Gastrocnemius medialis (tissue), 4 donors: ENCODE data around the gene ACACA.

Experiments
- POLR2A ChIP-seq, 2 donors: fragments of 450-650 bp; IDR thresholded peaks; one replicate each; pipeline ENCODE4 v1.6.1; 2017; ENCODE audit warnings: antibody characterized with exemption in 2 of 2, mild to moderate bottlenecking in 2 of 2, moderate library complexity in 2 of 2
- TF ChIP-seq, protein P1 (sequence below), 5 experiments: fragments of 450-650 bp in 3 of 5; fragments of 200-600 bp in 2 of 5; sonication (generic) in 2 of 5; IDR thresholded peaks in 4 of 5; conservative IDR thresholded peaks in 1 of 5; 1 replicate in 4 of 5; 2 replicates in 1 of 5; pipeline ENCODE4 v1.5.1; 2016 to 2019; ENCODE audit warnings: antibody characterized with exemption in 5 of 5, mild to moderate bottlenecking in 3 of 5, moderate library complexity in 3 of 5

GRCh38 chr17:37299257-37299980, 107.2 kb downstream of the ACACA start:
- TF ChIP-seq, protein P1, sequence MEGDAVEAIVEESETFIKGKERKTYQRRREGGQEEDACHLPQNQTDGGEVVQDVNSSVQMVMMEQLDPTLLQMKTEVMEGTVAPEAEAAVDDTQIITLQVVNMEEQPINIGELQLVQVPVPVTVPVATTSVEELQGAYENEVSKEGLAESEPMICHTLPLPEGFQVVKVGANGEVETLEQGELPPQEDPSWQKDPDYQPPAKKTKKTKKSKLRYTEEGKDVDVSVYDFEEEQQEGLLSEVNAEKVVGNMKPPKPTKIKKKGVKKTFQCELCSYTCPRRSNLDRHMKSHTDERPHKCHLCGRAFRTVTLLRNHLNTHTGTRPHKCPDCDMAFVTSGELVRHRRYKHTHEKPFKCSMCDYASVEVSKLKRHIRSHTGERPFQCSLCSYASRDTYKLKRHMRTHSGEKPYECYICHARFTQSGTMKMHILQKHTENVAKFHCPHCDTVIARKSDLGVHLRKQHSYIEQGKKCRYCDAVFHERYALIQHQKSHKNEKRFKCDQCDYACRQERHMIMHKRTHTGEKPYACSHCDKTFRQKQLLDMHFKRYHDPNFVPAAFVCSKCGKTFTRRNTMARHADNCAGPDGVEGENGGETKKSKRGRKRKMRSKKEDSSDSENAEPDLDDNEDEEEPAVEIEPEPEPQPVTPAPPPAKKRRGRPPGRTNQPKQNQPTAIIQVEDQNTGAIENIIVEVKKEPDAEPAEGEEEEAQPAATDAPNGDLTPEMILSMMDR (IDR thresholded peaks at IDR 0.05 in 4 of 5, conservative IDR thresholded peaks at IDR 0.05 in 1 of 5): no peak
- no peak for TF ChIP-seq POLR2A (IDR thresholded peaks at IDR 0.05)
